PC-9 (cell line): ENCODE measurements around the gene SPTA1. TPM values are rescaled to one million over a fixed set of nuclear protein-coding genes. Genes with fewer than 3 reads are reported as not detected.

Source experiments
- BruUV-seq: library from RNA; stranded (reverse); fragments of 400-500 nt; replicated peaks from 2 replicates; lab custom pipeline; 2021; lab: Mats Ljungman, UMichigan
- CTCF ChIA-PET: fragments of 300-600 bp; sonication (Branson Sonifier 250); formaldehyde crosslinking; loops from one replicate; lab custom pipeline; 2022; ENCODE audit warnings: antibody characterized with exemption; lab: Charles Lee
- POLR2A ChIA-PET: fragments of 300-600 bp; sonication (Branson Sonifier 250); formaldehyde crosslinking; loops from one replicate; lab custom pipeline; 2022; ENCODE audit warnings: antibody characterized with exemption; ENCODE audit not compliant: unreplicated experiment; lab: Charles Lee
- DNase-seq, 2 experiments: peaks; one replicate each; pipeline versions ENCODE4 v3.0.0 to v3.0.0-alpha.2; 2015 to 2022; ENCODE audit warnings: mixed read lengths in 1 of 2
- H2AFZ ChIP-seq: fragments of 200-600 bp; sonication (generic); 2 replicates; pipeline ENCODE4 v1.8.1; 2017; ENCODE audit warnings: antibody characterized with exemption
- H3F3A ChIP-seq: fragments of 200-600 bp; sonication (generic); 2 replicates; pipeline ENCODE4 v1.8.1; 2017; ENCODE audit warnings: antibody characterized with exemption, mild to moderate bottlenecking, low read depth; ENCODE audit not compliant: insufficient read depth
- H3K27ac ChIP-seq: fragments of 200-600 bp; sonication (generic); 2 replicates; pipeline ENCODE4 v1.6.1; 2016; ENCODE audit warnings: mixed run types
- H3K27me3 ChIP-seq: fragments of 200-600 bp; sonication (generic); 2 replicates; pipeline ENCODE4 v1.6.1; 2016; ENCODE audit warnings: low read depth, mixed run types; ENCODE audit not compliant: insufficient read depth
- H3K36me3 ChIP-seq: fragments of 200-600 bp; sonication (generic); 2 replicates; pipeline ENCODE4 v1.6.1; 2016; ENCODE audit warnings: low read depth, mixed run types
- H3K4me1 ChIP-seq: fragments of 200-600 bp; sonication (generic); replicated peaks from 2 replicates; pipeline ENCODE4 v1.6.1; 2016; ENCODE audit warnings: mixed run types; ENCODE audit not compliant: insufficient read depth
- H3K4me2 ChIP-seq: fragments of 200-600 bp; sonication (generic); 2 replicates; pipeline ENCODE4 v1.6.1; 2017; ENCODE audit warnings: mixed run types
- H3K4me3 ChIP-seq: fragments of 200-600 bp; sonication (generic); 2 replicates; pipeline ENCODE4 v1.6.1; 2016; ENCODE audit warnings: mixed run types
- H3K79me2 ChIP-seq: fragments of 200-600 bp; sonication (generic); 2 replicates; pipeline ENCODE4 v1.6.1; 2017; ENCODE audit warnings: low read depth, mixed run types
- H3K9me2 ChIP-seq: fragments of 200-600 bp; sonication (generic); 2 replicates; pipeline ENCODE4 v1.8.1; 2017; ENCODE audit warnings: mild to moderate bottlenecking; ENCODE audit not compliant: insufficient read depth
- H3K9me3 ChIP-seq: fragments of 200-600 bp; sonication (generic); 2 replicates; pipeline ENCODE4 v1.8.1; 2016; ENCODE audit warnings: low read depth; ENCODE audit not compliant: insufficient read depth
- H4K20me1 ChIP-seq: fragments of 200-600 bp; sonication (generic); 2 replicates; pipeline ENCODE4 v1.8.1; 2017; ENCODE audit not compliant: insufficient read depth
- CTCF ChIP-seq: fragments of 200-600 bp; sonication (generic); conservative IDR thresholded peaks from 2 replicates; pipeline ENCODE4 v1.6.1; 2017; ENCODE audit warnings: mixed run types, antibody characterized with exemption, mild to moderate bottlenecking, moderate library complexity
- EZH2 ChIP-seq: fragments of 200-600 bp; sonication (generic); IDR thresholded peaks from 2 replicates; pipeline ENCODE4 v1.8.0; 2017; ENCODE audit warnings: antibody characterized with exemption, low read depth
- intact Hi-C: fragments of 100-400 bp; cut with micrococcal nuclease; formaldehyde crosslinking; loops from one replicate; pipeline ENCODE4 v1.10.0; 2022; ENCODE audit not compliant: unreplicated experiment
- total RNA-seq: library from RNA; stranded (reverse); gene quantifications from 2 replicates; pipeline ENCODE4 v1.2.3, GENCODE V29; 2021

Gene SPTA1
- total RNA-seq, 1 experiment from 2014 or later = not detected

- intact Hi-C loops = no loop called here
- CTCF ChIA-PET = no interaction called here
- no peak for DNase-seq
- TF ChIP-seq CTCF = no peak
- TF ChIP-seq EZH2 = no peak
- POLR2A ChIA-PET = no interaction called here
- no TSS peak for BruUV-seq
- H3K9me2 ChIP-seq = no peaks in the 10 kb centered on the region
- no peaks in the 10 kb centered on the region for H3K36me3 ChIP-seq
- 0 out of 2 replicates have a peak, but pooled peaks cover 4% of the 10 kb centered on the region for H3K27me3 ChIP-seq
- no peak overlapping the region for H3K4me2 ChIP-seq
- H3K4me3 ChIP-seq = no peak overlapping the region
- no peak overlapping the region; the same call in 1 of the 2 replicates for H2AFZ ChIP-seq
- H3F3A ChIP-seq = no peaks in the 10 kb centered on the region
- no peaks in the 10 kb centered on the region for H3K79me2 ChIP-seq
- H3K27ac ChIP-seq = no peak overlapping the region
- no peaks in the 10 kb centered on the region; the same call in 1 of the 2 replicates for H3K9me3 ChIP-seq
- no peaks in the 10 kb centered on the region for H4K20me1 ChIP-seq
- H3K4me1 ChIP-seq = no peaks in the 10 kb centered on the region
These were observed 1.4 kb downstream of the SPTA1 start for GRCh38 chr1:158685085-158685484.

- intact Hi-C loops = no loop called here
- H3K9me3 ChIP-seq = no peaks in the 10 kb centered on the region
- ChIA-PET CTCF (no interaction called here), POLR2A (no interaction called here)
- H4K20me1 ChIP-seq = no peaks in the 10 kb centered on the region
- no peak for TF ChIP-seq EZH2
- no peak for TF ChIP-seq CTCF
- no peaks in the 10 kb centered on the region for H3F3A ChIP-seq
- DNase-seq = no peak
- no peak overlapping the region for H3K4me2 ChIP-seq
- H3K27ac ChIP-seq = no peak overlapping the region
- H3K36me3 ChIP-seq = no peaks in the 10 kb centered on the region
- BruUV-seq = no TSS peak
- no peak overlapping the region for H3K4me3 ChIP-seq
- H2AFZ ChIP-seq = no peak overlapping the region
- H3K79me2 ChIP-seq = no peaks in the 10 kb centered on the region
- 0 out of 2 replicates have a peak, but pooled peaks cover 4% of the 10 kb centered on the region for H3K27me3 ChIP-seq
- H3K9me2 ChIP-seq = no peaks in the 10 kb centered on the region
- H3K4me1 ChIP-seq = no peaks in the 10 kb centered on the region
These were observed 4.9 kb downstream of the SPTA1 start for GRCh38 chr1:158681606-158682005.

- Histone ChIP-seq H3K36me3 (no peaks in the 10 kb centered on the region), H4K20me1 (no peaks in the 10 kb centered on the region), H3K9me2 (no peaks in the 10 kb centered on the region), H3K79me2 (no peaks in the 10 kb centered on the region), H3K27ac (no peak overlapping the region), H3K27me3 (no peaks in the 10 kb centered on the region), H3F3A (no peaks in the 10 kb centered on the region), H2AFZ (no peak overlapping the region), H3K4me2 (no peak overlapping the region), H3K9me3 (no peaks in the 10 kb centered on the region), H3K4me3 (no peak overlapping the region), H3K4me1 (no peaks in the 10 kb centered on the region)
- intact Hi-C loops = no loop called here
- DNase-seq = no peak
- CTCF ChIA-PET = no interaction called here
- POLR2A ChIA-PET = no interaction called here
- TF ChIP-seq EZH2 (no peak), CTCF (no peak)
- BruUV-seq = no TSS peak
These were observed 7.2 kb downstream of the SPTA1 start for GRCh38 chr1:158679289-158679688.
